ENCODE measurements around the gene VEZF1. TPM values are rescaled to one million over a fixed set of nuclear protein-coding genes. Genes with fewer than 3 reads are reported as not detected.
A peak's percentile ranks its signal among the peaks of the same experiment; 100 is the strongest.
"Not testable (repeated sequence)": the region's sequence is repeated elsewhere in the genome, so short reads cannot be mapped to it uniquely, and the experiment has no call there.

VEZF1 gene
- total and polyA plus RNA-seq, 4 donors: 21.2 to 59.8 (median 42.5) TPM

GRCh38 chr17:57984261-57984890, 3.7 kb downstream of the VEZF1 start:
- intact Hi-C loops (cut with DNase I): no loop called here
- Histone ChIP-seq H3K9me3 (ENCODE audit: control insufficient read depth, low read length) (no peaks in the 10 kb centered on the region), H3K27me3 (ENCODE audit: control insufficient read depth in 1 of 2, insufficient read depth in 2 of 2, low read length in 1 of 2) (peaks cover 0 to 2% of the 10 kb centered on the region in 2 donors), H3K4me3 (ENCODE audit: low read length in 2 of 2) (peak overlapping the region in 1 of 2 donors; percentile 5), H3K36me3 (ENCODE audit: control insufficient read depth in 1 of 2, insufficient read depth in 2 of 2, low read length in 1 of 2) (peaks cover 0 to 5% of the 10 kb centered on the region in 2 donors), H3K27ac (ENCODE audit: low read depth in 1 of 2, low read length in 2 of 2) (no peak overlapping the region), H3K4me1 (ENCODE audit: control insufficient read depth in 1 of 2, insufficient read depth in 2 of 2, low read length in 2 of 2) (peaks cover 5 to 15% of the 10 kb centered on the region in 2 donors)
- 20 to 23% methylated on average over 4 of the region's 4 CpGs for WGBS, 2 donors
- no peak for DNase-seq
- ATAC-seq (ENCODE audit: low FRiP score): no peak

DNA sequence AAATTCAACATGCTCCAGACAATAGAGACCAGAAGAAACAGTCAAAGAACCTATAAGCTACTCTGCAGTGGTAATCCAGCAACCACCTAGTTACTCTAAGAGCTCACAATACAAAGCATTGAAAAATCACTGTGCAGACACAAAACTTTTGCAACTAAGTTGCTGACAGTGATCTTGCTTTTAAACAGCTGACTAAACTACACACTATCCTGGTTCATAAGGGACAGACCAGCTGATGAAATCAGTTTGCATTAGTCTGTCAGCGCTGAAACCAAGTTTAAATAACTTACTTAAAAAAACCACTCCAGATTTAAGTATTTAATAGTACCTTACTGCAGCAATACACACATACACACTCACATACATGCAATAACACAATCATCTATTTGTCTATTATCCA, 4.6 kb downstream of the VEZF1 start:
- no peak overlapping the region for H3K27ac ChIP-seq (ENCODE audit: low read depth in 1 of 2, low read length in 2 of 2)
- peaks cover 5 to 15% of the 10 kb centered on the region in 2 donors for H3K4me1 ChIP-seq (ENCODE audit: control insufficient read depth in 1 of 2, insufficient read depth in 2 of 2, low read length in 2 of 2)
- peaks cover 0 to 1% of the 10 kb centered on the region in 2 donors for H3K27me3 ChIP-seq (ENCODE audit: control insufficient read depth in 1 of 2, insufficient read depth in 2 of 2, low read length in 1 of 2)
- intact Hi-C loops (cut with DNase I): no loop called here
- ATAC-seq (ENCODE audit: low FRiP score): no peak
- no peak overlapping the region for H3K4me3 ChIP-seq (ENCODE audit: low read length in 2 of 2)
- 83% methylated on average over 1 of the region's 1 CpG for WGBS, 2 donors
- H3K36me3 ChIP-seq (ENCODE audit: control insufficient read depth in 1 of 2, insufficient read depth in 2 of 2, low read length in 1 of 2): peaks cover 0 to 7% of the 10 kb centered on the region in 2 donors
- H3K9me3 ChIP-seq (ENCODE audit: control insufficient read depth, low read length): no peaks in the 10 kb centered on the region
- DNase-seq: no peak

DNA sequence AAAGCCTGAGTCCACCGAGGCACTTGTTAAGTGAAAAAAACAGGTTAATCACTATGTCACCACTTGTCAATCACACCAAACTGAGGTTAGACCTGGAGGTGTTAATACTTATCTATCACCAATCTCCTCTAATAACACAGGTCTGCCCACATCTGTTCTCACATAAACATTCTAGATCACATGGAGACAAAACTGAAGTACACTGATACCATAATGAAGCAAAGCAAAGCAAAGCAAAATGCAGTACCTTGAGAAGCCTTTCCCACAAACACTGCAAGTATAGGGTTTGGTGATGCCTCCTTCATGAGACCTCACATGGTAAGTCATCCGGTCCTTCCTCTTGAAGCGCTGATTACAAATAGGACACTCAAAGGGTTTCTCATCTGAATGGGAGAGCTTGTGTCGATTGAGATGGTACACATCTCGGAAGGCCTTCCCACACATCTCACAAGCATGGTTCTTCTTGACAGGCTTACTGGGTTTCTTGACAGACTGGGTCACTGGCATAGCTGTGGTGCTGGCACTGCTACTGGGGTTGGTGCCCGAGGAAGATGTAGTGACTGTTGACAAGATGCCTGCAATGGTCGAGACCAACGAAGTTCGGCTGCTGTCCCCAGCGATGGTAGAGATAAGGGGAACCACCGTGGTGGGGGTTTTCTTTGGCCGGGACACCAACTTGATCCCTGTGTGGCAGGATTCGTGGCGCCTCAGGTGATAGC, 5.4 kb downstream of the VEZF1 start:
- Histone ChIP-seq H3K4me3 (ENCODE audit: low read length in 2 of 2) (no peak overlapping the region), H3K27me3 (ENCODE audit: control insufficient read depth in 1 of 2, insufficient read depth in 2 of 2, low read length in 1 of 2) (no peaks in the 10 kb centered on the region), H3K4me1 (ENCODE audit: control insufficient read depth in 1 of 2, insufficient read depth in 2 of 2, low read length in 2 of 2) (peaks cover 5 to 15% of the 10 kb centered on the region in 2 donors), H3K9me3 (ENCODE audit: control insufficient read depth, low read length) (no peaks in the 10 kb centered on the region), H3K36me3 (ENCODE audit: control insufficient read depth in 1 of 2, insufficient read depth in 2 of 2, low read length in 1 of 2) (peaks cover 0 to 7% of the 10 kb centered on the region in 2 donors), H3K27ac (ENCODE audit: low read depth in 1 of 2, low read length in 2 of 2) (no peak overlapping the region)
- 48 to 49% methylated on average over 14 of the region's 14 CpGs for WGBS, 2 donors
- no peak for DNase-seq
- ATAC-seq (ENCODE audit: low FRiP score): no peak
- intact Hi-C loops (cut with DNase I): no loop called here

DNA sequence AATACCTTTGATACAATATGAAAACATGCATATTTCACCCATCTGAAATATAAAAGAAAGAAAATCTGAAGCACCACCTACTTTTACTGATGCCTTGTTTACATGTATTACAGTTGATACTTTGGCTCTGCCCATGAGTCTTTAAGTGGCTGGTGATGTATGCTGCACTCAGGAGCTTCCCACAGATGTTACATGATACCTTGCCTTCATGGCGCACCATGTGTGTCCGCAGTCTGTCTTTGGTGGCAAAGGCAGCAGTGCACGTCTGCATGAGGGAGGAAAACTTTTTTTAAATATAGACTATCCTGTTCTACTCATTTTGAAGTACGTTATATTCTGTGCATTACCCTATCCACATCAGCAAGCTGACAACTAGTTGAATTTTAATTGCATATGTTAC, 7.5 kb downstream of the VEZF1 start:
- Histone ChIP-seq H3K36me3 (ENCODE audit: control insufficient read depth in 1 of 2, insufficient read depth in 2 of 2, low read length in 1 of 2) (peaks cover 3 to 7% of the 10 kb centered on the region in 2 donors), H3K27ac (ENCODE audit: low read depth in 1 of 2, low read length in 2 of 2) (no peak overlapping the region), H3K4me1 (ENCODE audit: control insufficient read depth in 1 of 2, insufficient read depth in 2 of 2, low read length in 2 of 2) (peaks cover 4 to 15% of the 10 kb centered on the region in 2 donors), H3K27me3 (ENCODE audit: control insufficient read depth in 1 of 2, insufficient read depth in 2 of 2, low read length in 1 of 2) (no peaks in the 10 kb centered on the region), H3K4me3 (ENCODE audit: low read length in 2 of 2) (no peak overlapping the region), H3K9me3 (ENCODE audit: control insufficient read depth, low read length) (no peaks in the 10 kb centered on the region)
- ATAC-seq (ENCODE audit: low FRiP score) (no peak), DNase-seq (no peak)
- intact Hi-C loops (cut with DNase I): no loop called here
- WGBS, 2 donors: 76 to 78% methylated on average over 4 of the region's 4 CpGs

DNA sequence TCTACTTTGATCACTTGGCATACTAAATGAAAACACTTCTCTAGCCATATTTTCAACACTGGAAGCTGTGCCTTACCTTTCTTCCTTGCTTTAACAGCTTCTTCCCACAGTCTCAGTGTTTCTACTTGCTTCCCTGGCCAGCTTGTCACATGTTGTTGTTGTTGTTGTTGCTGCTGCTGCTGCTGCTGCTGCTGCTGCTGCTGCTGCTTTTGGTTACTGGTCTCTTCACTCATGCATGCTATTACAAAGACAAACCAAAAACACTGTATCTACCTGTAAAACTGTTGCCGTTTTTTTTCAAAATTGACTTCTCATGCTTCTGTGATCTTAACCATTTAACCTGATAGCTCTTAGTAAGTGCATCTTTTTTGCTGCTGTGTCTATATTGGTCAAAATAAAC, 9.0 kb downstream of the VEZF1 start:
- peaks cover 3 to 9% of the 10 kb centered on the region in 2 donors for H3K36me3 ChIP-seq (ENCODE audit: control insufficient read depth in 1 of 2, insufficient read depth in 2 of 2, low read length in 1 of 2)
- no peak overlapping the region for H3K4me3 ChIP-seq (ENCODE audit: low read length in 2 of 2)
- ATAC-seq (ENCODE audit: low FRiP score) (no peak), DNase-seq (no peak)
- no peaks in the 10 kb centered on the region for H3K27me3 ChIP-seq (ENCODE audit: control insufficient read depth in 1 of 2, insufficient read depth in 2 of 2, low read length in 1 of 2)
- no peak overlapping the region for H3K27ac ChIP-seq (ENCODE audit: low read depth in 1 of 2, low read length in 2 of 2)
- peaks cover 2 to 6% of the 10 kb centered on the region in 2 donors for H3K4me1 ChIP-seq (ENCODE audit: control insufficient read depth in 1 of 2, insufficient read depth in 2 of 2, low read length in 2 of 2)
- intact Hi-C loops (cut with DNase I): no loop called here
- H3K9me3 ChIP-seq (ENCODE audit: control insufficient read depth, low read length): no peaks in the 10 kb centered on the region
- 75 to 85% methylated on average over 1 of the region's 1 CpG for WGBS, 2 donors

DNA sequence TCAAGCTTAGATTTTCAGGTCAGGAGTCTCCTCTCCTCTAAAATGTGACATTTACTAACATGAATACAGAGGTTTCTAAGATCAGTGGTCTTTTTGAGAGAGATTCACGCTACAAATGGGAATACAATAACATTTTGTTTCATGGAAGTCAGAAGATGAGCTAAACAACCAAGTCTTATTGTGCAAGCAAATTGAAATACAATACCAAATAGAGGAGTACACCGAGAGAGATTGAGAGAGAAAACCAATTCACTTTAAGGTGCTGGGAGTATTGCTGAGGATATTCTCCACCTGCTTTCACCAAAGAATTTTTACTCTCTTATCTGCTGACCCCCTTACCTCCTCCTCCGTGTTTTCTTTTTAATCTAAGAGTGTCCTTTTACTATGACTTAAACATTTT, 11.5 kb downstream of the VEZF1 start:
- no peak for DNase-seq
- Histone ChIP-seq H3K36me3 (ENCODE audit: control insufficient read depth in 1 of 2, insufficient read depth in 2 of 2, low read length in 1 of 2) (peaks cover 3 to 7% of the 10 kb centered on the region in 2 donors), H3K27ac (ENCODE audit: low read depth in 1 of 2, low read length in 2 of 2) (no peak overlapping the region), H3K27me3 (ENCODE audit: control insufficient read depth in 1 of 2, insufficient read depth in 2 of 2, low read length in 1 of 2) (no peaks in the 10 kb centered on the region), H3K4me3 (ENCODE audit: low read length in 2 of 2) (no peak overlapping the region), H3K9me3 (ENCODE audit: control insufficient read depth, low read length) (no peaks in the 10 kb centered on the region), H3K4me1 (ENCODE audit: control insufficient read depth in 1 of 2, insufficient read depth in 2 of 2, low read length in 2 of 2) (no peaks in the 10 kb centered on the region)
- ATAC-seq (ENCODE audit: low FRiP score): no peak
- intact Hi-C loops (cut with DNase I): no loop called here
- WGBS, 2 donors: 88% methylated on average over 3 of the region's 3 CpGs

GRCh38 chr17:57975044-57975443, 13.0 kb downstream of the VEZF1 start:
- H3K27ac ChIP-seq (ENCODE audit: low read depth in 1 of 2, low read length in 2 of 2): no peak overlapping the region
- no peaks in the 10 kb centered on the region for H3K9me3 ChIP-seq (ENCODE audit: control insufficient read depth, low read length)
- peak; percentile 33 for ATAC-seq (ENCODE audit: low FRiP score)
- intact Hi-C loops (cut with DNase I): no loop called here
- DNase-seq: no peak
- H3K4me3 ChIP-seq (ENCODE audit: low read length in 2 of 2): no peak overlapping the region
- H3K36me3 ChIP-seq (ENCODE audit: control insufficient read depth in 1 of 2, insufficient read depth in 2 of 2, low read length in 1 of 2): peaks cover 3 to 5% of the 10 kb centered on the region in 2 donors
- H3K27me3 ChIP-seq (ENCODE audit: control insufficient read depth in 1 of 2, insufficient read depth in 2 of 2, low read length in 1 of 2): no peaks in the 10 kb centered on the region
- WGBS, 2 donors: 5 to 14% methylated on average over 1 of the region's 1 CpG
- H3K4me1 ChIP-seq (ENCODE audit: control insufficient read depth in 1 of 2, insufficient read depth in 2 of 2, low read length in 2 of 2): no peaks in the 10 kb centered on the region

GRCh38 chr17:57974053-57974824, 13.8 kb downstream of the VEZF1 start:
- not testable (repeated sequence) for ATAC-seq (ENCODE audit: low FRiP score); H3K36me3 ChIP-seq (ENCODE audit: control insufficient read depth in 1 of 2, insufficient read depth in 2 of 2, low read length in 1 of 2); H3K27ac ChIP-seq (ENCODE audit: low read depth in 1 of 2, low read length in 2 of 2)

More at GRCh38 chr17:57974053-57974824, 13.8 kb downstream of the VEZF1 start:
- H3K4me3 ChIP-seq (ENCODE audit: low read length in 2 of 2); H3K4me1 ChIP-seq (ENCODE audit: control insufficient read depth in 1 of 2, insufficient read depth in 2 of 2, low read length in 2 of 2); H3K9me3 ChIP-seq (ENCODE audit: control insufficient read depth, low read length); H3K27me3 ChIP-seq (ENCODE audit: control insufficient read depth in 1 of 2, insufficient read depth in 2 of 2, low read length in 1 of 2); DNase-seq; intact Hi-C loops (cut with DNase I): not testable (repeated sequence)
- 82 to 86% methylated on average over 4 of the region's 4 CpGs for WGBS, 2 donors
